Activated naive CD4-positive, alpha-beta T cell treated with anti-CD3 and anti-CD28 coated beads, Interleukin-2, amount 50 U/mL, for 72 hours (primary cell): ENCODE results near the gene CELA2B. TPM values are rescaled to one million over a fixed set of nuclear protein-coding genes. Genes with fewer than 3 reads are reported as not detected.

ENCODE experiments used
- ATAC-seq, 2 donors: fragments of 150-1000 bp; cut with Tn5 transposase; 2 replicates each; pipeline ENCODE4 v1.10.0; 2021; ENCODE audit warnings: mild to moderate bottlenecking in 2 of 2, moderate library complexity in 2 of 2
- DNase-seq, 2 donors: peaks; one replicate each; pipeline ENCODE4 v3.0.0; 2021 to 2022; ENCODE audit warnings: low spot score in 2 of 2
- H3K27ac Mint-ChIP-seq, 2 donors: one replicate each; pipeline ENCODE4 v1.8.0; 2022; ENCODE audit warnings: mild to moderate bottlenecking in 2 of 2, mixed read lengths in 2 of 2
- H3K36me3 Mint-ChIP-seq, 2 donors: one replicate each; pipeline ENCODE4 v1.8.0; 2022; ENCODE audit warnings: mixed read lengths in 2 of 2
- H3K9me3 Mint-ChIP-seq, 2 donors: one replicate each; pipeline ENCODE4 v1.8.0; 2022; ENCODE audit warnings: mixed read lengths in 2 of 2
- total RNA-seq, 2 donors: library from RNA; stranded (reverse); gene quantifications; one replicate each; pipeline ENCODE4 v1.2.3, GENCODE V29; 2022

The CELA2B gene
- total RNA-seq, 2 donors from 2014 or later: not detected

DNA sequence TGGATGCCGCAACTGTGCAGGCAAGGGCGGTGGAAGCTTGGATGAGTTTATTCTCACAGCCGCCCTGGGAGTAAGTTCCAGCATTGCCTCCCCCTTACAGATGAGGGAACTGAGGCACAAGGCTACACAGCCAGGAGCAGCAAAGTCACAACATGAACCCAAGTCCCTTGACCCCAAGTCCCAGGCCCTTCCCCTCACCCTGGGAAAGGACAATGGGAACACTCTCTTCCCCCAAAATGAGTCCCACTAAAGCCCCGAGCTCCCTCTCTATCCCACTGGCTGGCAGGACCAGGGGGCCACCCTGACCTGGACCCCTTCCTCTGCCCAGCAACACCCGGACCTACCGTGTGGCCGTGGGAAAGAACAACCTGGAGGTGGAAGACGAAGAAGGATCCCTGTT is 33.8 kb upstream of the CELA2B start:
- no peak for ATAC-seq
- no peak overlapping the region for H3K27ac Mint-ChIP-seq
- H3K9me3 Mint-ChIP-seq: no peaks in the 10 kb centered on the region
- H3K36me3 Mint-ChIP-seq: no peaks in the 10 kb centered on the region
- no peak for DNase-seq

GRCh38 chr1:15442759-15443158 is 33.1 kb upstream of the CELA2B start:
- H3K36me3 Mint-ChIP-seq: no peaks in the 10 kb centered on the region

GRCh38 chr1:15443281-15443680 is 32.6 kb upstream of the CELA2B start:
- H3K27ac Mint-ChIP-seq: no peak overlapping the region
- no peak for ATAC-seq
- no peaks in the 10 kb centered on the region for H3K9me3 Mint-ChIP-seq
- no peaks in the 10 kb centered on the region for H3K36me3 Mint-ChIP-seq
- no peak for DNase-seq

More at GRCh38 chr1:15442759-15443158, 33.1 kb upstream of the CELA2B start:
- DNase-seq (no peak), ATAC-seq (no peak)
- Mint-ChIP-seq H3K9me3 (no peaks in the 10 kb centered on the region), H3K27ac (no peak overlapping the region)

- Mint-ChIP-seq H3K36me3 (no peaks in the 10 kb centered on the region), H3K27ac (no peak overlapping the region), H3K9me3 (no peaks in the 10 kb centered on the region)
- DNase-seq (no peak), ATAC-seq (no peak)
Observed at GRCh38 chr1:15444468-15445389, 31.2 kb upstream of the CELA2B start.

GRCh38 chr1:15445390-15446122 is 30.3 kb upstream of the CELA2B start:
- no peak for DNase-seq
- no peaks in the 10 kb centered on the region for H3K36me3 Mint-ChIP-seq
- ATAC-seq: no peak
- H3K27ac Mint-ChIP-seq: no peak overlapping the region
- no peaks in the 10 kb centered on the region for H3K9me3 Mint-ChIP-seq

DNA sequence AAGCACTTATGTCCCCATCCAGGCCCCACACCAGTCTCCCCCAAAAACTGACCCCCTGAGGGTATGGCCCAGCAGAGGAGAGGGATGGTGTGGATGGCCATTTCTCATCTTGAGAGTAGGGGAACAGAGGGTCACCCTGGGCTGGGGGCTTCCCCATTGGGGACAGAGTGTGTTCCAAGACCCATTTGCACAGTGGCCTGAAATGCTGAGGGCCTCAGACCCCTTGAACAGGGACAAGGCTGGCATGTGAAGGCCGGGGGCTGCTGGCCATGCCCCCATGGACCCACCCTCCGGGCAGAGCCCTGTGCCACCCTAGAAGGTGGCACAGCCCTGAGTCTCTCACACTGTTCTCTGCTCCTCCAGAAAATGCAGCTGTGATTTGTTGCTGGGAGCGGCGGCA is 29.7 kb upstream of the CELA2B start:
- no peaks in the 10 kb centered on the region for H3K36me3 Mint-ChIP-seq
- H3K27ac Mint-ChIP-seq: no peak overlapping the region
- H3K9me3 Mint-ChIP-seq: no peaks in the 10 kb centered on the region
- DNase-seq (no peak), ATAC-seq (no peak)

DNA sequence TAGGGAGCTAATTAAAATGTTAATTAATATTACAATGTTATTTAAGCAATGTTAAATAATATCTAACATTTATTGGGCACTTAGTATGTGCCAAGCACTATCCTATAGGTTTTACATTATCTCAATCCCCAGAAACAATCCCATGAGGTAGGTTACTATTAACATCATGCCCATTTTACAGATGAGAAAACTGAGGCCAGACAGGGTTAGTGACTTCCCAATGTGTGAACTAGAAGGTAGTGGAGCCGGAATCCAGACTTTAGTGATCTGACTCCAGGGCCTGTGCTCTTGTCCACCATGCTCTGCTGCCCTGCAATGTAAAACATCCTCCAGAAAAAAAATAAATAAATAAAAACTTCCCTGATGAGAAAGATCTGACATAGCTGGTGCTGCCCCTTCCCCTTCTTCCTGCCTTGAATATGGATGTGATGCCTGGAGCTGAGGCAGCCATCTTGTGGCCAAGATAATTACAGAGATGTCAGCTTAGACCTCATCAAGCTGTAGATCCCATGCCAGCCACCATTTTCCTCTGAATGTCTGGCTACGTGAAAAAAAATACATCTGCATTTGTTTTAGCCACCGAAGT is 26.9 kb upstream of the CELA2B start:
- DNase-seq: no peak
- no peak overlapping the region for H3K27ac Mint-ChIP-seq
- no peak for ATAC-seq
- no peaks in the 10 kb centered on the region for H3K9me3 Mint-ChIP-seq
- no peaks in the 10 kb centered on the region for H3K36me3 Mint-ChIP-seq

DNA sequence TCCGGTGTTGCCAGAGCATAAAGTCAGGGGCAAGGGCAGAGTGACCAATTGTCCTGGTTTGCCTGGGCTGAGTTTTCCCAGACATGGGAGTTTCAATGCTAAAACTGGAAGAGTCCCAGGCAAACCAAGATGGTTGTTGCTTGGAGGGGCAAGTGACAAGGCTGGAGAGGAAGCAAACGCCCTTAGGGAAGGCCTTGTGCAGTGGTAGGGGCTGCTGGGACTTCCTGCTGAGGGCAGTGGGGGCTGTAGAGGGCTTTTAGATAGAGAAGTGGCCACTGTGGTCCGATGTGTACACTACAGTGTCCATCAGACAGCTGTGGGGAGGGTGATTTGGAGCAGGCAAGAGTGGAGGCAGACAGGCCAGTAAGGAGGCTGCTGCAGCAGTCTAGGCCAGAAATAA is 26.3 kb upstream of the CELA2B start:
- DNase-seq (no peak), ATAC-seq (no peak)
- no peaks in the 10 kb centered on the region for H3K36me3 Mint-ChIP-seq
- H3K9me3 Mint-ChIP-seq: no peaks in the 10 kb centered on the region
- no peak overlapping the region for H3K27ac Mint-ChIP-seq

DNA sequence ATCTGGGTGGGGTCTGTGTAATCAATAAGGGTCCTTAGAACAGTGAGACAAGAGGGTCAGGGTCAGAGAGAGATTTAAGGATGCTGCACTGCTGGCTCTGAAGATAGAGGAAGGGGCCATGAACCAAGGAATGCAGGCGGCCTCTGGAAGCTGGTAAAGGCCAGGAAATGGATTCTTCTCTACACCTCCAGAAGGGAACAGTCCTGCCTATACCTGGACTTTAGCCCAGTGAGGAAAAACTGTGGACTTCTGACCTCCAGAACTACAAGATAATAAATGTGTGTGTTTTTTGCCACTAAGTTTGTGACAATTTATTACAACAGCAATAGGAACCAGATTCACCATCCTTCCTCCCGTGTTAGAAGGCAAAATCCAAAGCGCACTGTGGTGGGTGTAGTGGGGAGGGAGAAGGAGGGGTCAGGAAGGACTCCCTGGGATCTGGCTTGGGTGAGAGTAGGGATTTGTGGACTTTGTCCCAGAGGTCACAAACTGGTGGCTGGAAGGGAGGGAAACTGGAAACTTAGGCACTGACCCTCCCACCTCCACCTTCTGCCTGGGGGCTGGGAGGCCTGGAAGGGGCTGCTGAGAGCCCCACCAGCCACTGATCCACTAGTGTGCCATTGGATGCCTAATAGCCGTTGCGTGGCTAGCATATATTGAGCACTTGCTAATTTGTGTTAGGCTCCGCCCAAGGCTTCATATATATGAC is 24.7 kb upstream of the CELA2B start:
- no peaks in the 10 kb centered on the region for H3K9me3 Mint-ChIP-seq
- H3K36me3 Mint-ChIP-seq: no peaks in the 10 kb centered on the region
- no peak for ATAC-seq
- no peak overlapping the region for H3K27ac Mint-ChIP-seq
- DNase-seq: no peak

DNA sequence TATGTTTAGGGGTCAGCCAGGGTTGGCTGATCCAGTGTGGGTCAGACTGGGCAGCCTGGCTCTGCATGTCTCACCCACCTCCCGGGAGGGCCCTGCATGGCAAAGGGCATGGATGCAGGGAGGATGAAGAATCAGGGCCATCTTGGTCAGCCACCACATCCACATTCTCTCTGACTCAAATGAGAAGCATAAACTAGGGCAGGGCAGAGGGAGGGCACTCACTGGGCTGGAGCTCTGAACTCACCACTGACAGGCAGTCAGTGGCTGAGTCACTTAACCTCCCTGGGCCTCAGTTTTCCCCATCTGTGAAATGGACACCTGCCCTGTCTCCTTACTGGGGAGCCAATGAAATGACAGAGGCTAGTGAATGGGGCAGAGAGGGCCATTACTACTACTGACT is 23.7 kb upstream of the CELA2B start:
- no peaks in the 10 kb centered on the region for H3K9me3 Mint-ChIP-seq
- no peak overlapping the region for H3K27ac Mint-ChIP-seq
- no peaks in the 10 kb centered on the region for H3K36me3 Mint-ChIP-seq
- DNase-seq (no peak), ATAC-seq (peak in 1 of 2 donors; percentile 69)

DNA sequence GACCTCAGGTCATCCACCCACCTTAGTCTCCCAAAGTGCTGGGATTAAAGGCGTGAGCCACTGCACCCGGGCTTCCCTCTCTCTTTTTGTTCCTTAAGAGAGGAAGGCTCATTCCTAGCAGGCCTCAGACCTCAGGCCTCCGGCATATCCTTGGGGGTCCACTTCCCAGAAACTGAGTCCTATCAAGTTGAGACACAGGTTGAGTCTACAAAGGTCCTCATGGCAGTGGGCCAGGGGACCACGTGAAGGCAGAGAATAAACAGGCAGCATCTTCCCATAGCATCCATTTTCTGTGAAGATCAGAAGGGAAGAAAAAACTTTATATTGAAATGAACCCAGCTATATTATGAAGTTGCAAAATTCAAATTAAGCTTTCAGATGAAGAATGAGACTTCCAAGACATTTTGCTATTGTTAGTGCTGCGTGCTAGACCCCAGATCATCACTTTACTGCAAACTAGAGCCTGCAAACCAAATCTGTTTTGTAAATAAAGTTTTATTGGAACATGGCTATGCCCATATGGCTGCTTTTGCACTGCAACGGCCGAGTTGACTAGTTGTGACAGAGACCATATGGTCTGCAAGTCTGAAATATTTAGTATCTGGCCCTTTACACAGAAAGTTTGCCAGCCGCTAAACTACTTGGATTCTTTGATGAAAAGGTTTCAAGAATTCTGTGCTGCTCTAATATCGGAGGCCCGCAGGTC is 22.9 kb upstream of the CELA2B start:
- no peak overlapping the region for H3K27ac Mint-ChIP-seq
- DNase-seq (no peak), ATAC-seq (no peak)
- H3K36me3 Mint-ChIP-seq: no peaks in the 10 kb centered on the region
- H3K9me3 Mint-ChIP-seq: no peaks in the 10 kb centered on the region

GRCh38 chr1:15453734-15454133 is 22.2 kb upstream of the CELA2B start:
- Mint-ChIP-seq H3K36me3 (no peaks in the 10 kb centered on the region), H3K27ac (no peak overlapping the region), H3K9me3 (no peaks in the 10 kb centered on the region)
- no peak for DNase-seq
- no peak for ATAC-seq

DNA sequence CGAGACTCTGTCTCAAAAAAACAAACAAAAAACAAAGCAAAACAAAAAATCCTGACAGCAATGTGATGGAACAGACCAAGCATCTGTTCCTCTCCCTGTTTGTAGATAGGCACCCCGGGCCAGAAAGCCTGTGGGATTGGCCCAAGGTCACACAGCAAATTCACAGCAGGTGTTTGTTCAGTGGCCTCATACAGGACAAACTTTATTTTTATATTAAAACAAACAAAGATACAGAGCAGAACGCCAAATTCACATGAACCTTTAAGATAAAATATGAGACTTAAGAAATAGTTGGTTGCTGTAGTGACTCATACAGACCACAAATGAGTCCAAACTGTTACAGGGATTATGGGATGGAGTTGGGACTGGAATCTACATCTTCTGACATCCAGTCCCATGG is 21.6 kb upstream of the CELA2B start:
- no peak for DNase-seq
- no peak for ATAC-seq
- Mint-ChIP-seq H3K36me3 (no peaks in the 10 kb centered on the region), H3K9me3 (no peaks in the 10 kb centered on the region), H3K27ac (no peak overlapping the region)

DNA sequence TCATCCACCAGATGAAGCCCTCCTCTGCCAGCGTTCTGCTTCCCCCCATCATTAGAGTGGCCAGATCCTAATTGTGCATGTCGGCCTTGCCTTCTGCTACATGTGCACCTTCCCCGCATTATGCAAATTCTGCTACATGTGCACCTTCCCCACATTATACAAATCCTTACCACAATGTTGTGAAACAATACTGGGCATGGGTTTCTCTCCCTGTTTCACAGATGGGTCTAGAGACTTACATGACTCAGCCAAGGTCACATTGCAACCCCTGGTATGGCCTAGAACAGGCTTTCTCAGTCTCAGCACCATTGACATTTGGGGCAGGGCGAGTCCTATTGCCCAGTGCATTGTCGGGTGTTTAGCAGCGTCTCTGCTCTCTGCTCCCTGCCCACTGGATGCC is 20.4 kb upstream of the CELA2B start:
- Mint-ChIP-seq H3K9me3 (no peaks in the 10 kb centered on the region), H3K36me3 (no peaks in the 10 kb centered on the region), H3K27ac (no peak overlapping the region)
- DNase-seq: no peak
- no peak for ATAC-seq

- H3K36me3 Mint-ChIP-seq: no peaks in the 10 kb centered on the region
- peak within 1 kb of the TSS in 1 of 2 donors; percentile 32 for H3K27ac Mint-ChIP-seq
- ATAC-seq (no peak), DNase-seq (no peak)
- H3K9me3 Mint-ChIP-seq: no peaks in the 10 kb centered on the region
Observed at GRCh38 chr1:15456313-15456954, 19.5 kb upstream of the CELA2B start, which contains the start of gene CELA2A. TSS of gene CELA2A (plus strand) at chr1:15456732. CDS start at chr1:15456754, 22 bp downstream.

DNA sequence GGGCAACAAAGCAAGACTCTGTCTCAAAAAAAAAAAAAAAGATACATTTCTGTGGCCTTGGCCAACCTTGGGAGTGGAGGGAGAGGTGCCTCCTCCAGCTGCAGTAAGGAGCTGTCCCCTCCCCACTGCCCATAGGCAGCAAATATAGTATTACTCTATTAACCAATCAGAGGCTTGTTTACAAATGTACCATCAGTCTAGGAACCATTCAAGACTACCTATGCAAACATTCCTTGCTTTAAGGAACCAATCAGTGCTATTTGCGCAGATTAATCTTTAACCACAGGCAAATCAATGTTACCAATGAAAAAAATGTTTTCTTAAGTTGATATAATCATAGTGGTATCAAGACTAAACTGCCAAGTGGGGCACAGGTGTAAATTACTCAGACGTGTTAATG is 18.3 kb upstream of the CELA2B start:
- DNase-seq (no peak), ATAC-seq (no peak)
- Mint-ChIP-seq H3K9me3 (no peaks in the 10 kb centered on the region), H3K36me3 (no peaks in the 10 kb centered on the region), H3K27ac (no peak overlapping the region)
